Measurements from ENCODE around the gene ETF1. TPM values are rescaled to one million over a fixed set of nuclear protein-coding genes. Genes with fewer than 3 reads are reported as not detected.
A peak's percentile ranks its signal among the peaks of the same experiment; 100 is the strongest.

Gene ETF1
- polyA plus RNA-seq, 3 donors, result 34.8 to 71.4 (median 61.6) TPM

DNA sequence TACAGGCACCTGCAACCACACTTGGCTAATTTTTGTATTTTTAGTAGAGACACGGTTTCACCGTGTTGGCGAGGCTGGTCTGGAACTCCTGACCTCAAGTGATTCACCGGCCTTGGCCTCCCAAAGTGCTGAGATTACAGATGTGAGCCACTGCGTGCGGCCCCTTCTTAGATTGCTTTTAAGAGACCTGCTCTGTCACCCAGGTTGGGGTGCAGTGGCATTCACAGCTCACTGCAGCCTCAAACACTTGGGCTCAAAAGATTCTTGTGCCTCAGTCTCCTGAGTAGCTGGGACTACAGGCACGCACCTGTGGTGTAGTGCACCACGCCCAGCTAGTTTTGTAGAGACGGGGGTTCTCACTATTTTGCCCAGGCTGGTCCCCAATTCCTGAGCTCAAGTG lies 21.2 kb upstream of the ETF1 start:
- intact Hi-C loops (cut with micrococcal nuclease), result no loop called here
- H3K27ac Mint-ChIP-seq, result no peak overlapping the region
- DNase-seq, result no peak

DNA sequence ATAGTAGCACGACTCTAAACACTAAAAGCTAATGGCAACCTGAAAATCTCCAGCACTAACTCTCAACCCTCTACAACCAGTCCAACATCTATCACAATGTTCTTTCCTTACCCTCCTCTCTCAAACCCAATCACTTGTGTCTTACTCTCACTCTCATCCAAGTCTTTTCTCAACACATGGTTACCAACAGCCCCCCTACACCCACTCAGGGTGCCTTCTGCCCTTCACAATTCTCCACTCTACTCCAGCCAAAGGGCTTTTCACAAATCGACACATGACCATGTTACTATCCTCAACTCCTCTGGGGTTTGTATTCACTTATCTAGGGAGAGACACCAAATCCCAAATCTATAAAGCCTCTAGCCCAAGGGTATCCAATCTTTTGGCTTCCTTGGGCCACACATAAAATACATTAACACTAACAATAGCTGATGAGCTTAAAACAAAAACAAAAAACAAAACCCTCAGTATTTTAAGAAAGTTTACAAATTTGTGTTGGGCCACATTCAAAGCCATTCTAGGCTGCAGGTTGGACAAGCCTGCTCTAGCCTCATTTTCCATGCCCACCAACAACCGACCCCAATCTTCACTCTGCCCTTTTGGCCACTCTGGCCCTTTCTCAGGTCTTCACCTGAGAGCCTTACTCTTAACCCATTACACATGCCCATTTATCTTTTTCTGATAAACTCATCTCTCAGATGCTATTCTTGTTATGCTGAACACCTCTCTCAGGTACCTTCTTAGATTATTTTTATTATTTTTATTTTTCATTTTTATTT lies 20.5 kb upstream of the ETF1 start:
- WGBS (ENCODE audit: insufficient coverage), result 92% methylated on average over 2 of the region's 3 CpGs
- Mint-ChIP-seq H3K27me3 (ENCODE audit: low read depth in 3 of 3) (no peaks in the 10 kb centered on the region), H3K27ac (peak overlapping the region in 3 of 7 donors; percentile 33 to 68 (median 33)), H3K4me3 (no peak overlapping the region), H3K36me3 (peaks cover 85 to 97% of the 10 kb centered on the region in 2 donors), H3K9me3 (no peaks in the 10 kb centered on the region), H3K4me1 (no peaks in the 10 kb centered on the region)
- peaks cover 90 to 99% of the 10 kb centered on the region in 2 donors for H3K36me3 ChIP-seq (replicated peaks in 1 of 2; ENCODE audit: control insufficient read depth in 1 of 2, insufficient read depth in 2 of 2, low read length in 2 of 2)
- H3K9me3 ChIP-seq (replicated peaks in 1 of 2; ENCODE audit: control insufficient read depth in 1 of 2, insufficient read depth in 1 of 2, low read length in 2 of 2), result no peaks in the 10 kb centered on the region
- DNase-seq, result no peak
- no peaks in the 10 kb centered on the region for H3K27me3 ChIP-seq (ENCODE audit: control insufficient read depth in 2 of 2, insufficient read depth in 2 of 2, low read length in 2 of 2)
- H3K4me3 ChIP-seq (replicated peaks in 1 of 3; ENCODE audit: low read depth in 2 of 3, low read length in 3 of 3), result no peak overlapping the region
- H2AFZ ChIP-seq (ENCODE audit: insufficient read depth, low read depth, low read length, poor library complexity, severe bottlenecking), result no peak overlapping the region
- no peak overlapping the region for H3K4me2 ChIP-seq (replicated peaks; ENCODE audit: extremely low read depth, low read length, poor library complexity, severe bottlenecking)
- TF ChIP-seq, protein P1, sequence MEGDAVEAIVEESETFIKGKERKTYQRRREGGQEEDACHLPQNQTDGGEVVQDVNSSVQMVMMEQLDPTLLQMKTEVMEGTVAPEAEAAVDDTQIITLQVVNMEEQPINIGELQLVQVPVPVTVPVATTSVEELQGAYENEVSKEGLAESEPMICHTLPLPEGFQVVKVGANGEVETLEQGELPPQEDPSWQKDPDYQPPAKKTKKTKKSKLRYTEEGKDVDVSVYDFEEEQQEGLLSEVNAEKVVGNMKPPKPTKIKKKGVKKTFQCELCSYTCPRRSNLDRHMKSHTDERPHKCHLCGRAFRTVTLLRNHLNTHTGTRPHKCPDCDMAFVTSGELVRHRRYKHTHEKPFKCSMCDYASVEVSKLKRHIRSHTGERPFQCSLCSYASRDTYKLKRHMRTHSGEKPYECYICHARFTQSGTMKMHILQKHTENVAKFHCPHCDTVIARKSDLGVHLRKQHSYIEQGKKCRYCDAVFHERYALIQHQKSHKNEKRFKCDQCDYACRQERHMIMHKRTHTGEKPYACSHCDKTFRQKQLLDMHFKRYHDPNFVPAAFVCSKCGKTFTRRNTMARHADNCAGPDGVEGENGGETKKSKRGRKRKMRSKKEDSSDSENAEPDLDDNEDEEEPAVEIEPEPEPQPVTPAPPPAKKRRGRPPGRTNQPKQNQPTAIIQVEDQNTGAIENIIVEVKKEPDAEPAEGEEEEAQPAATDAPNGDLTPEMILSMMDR (IDR thresholded peaks at IDR 0.05), result no peak
- peaks cover 46% of the 10 kb centered on the region for H3K79me2 ChIP-seq (ENCODE audit: insufficient read depth, low read length)
- peak overlapping the region in 1 of 2 donors; percentile 6 for H3K27ac ChIP-seq (ENCODE audit: low read depth in 1 of 2, low read length in 2 of 2)
- peaks cover 78% of the 10 kb centered on the region for H4K20me1 ChIP-seq (ENCODE audit: insufficient read depth, low read length)
- intact Hi-C loops (cut with micrococcal nuclease), result no loop called here
- no peak overlapping the region for H3K9ac ChIP-seq (ENCODE audit: insufficient read depth, low read length, poor library complexity, severe bottlenecking)
- no peaks in the 10 kb centered on the region for H3K4me1 ChIP-seq (ENCODE audit: control insufficient read depth in 1 of 2, insufficient read depth in 2 of 2, low read length in 2 of 2)

More for the DNA sequence above, 21.2 kb upstream of the ETF1 start:
- peaks cover 90 to 99% of the 10 kb centered on the region in 2 donors for H3K36me3 ChIP-seq (replicated peaks in 1 of 2; ENCODE audit: control insufficient read depth in 1 of 2, insufficient read depth in 2 of 2, low read length in 2 of 2)
- peaks cover 46% of the 10 kb centered on the region for H3K79me2 ChIP-seq (ENCODE audit: insufficient read depth, low read length)
- H2AFZ ChIP-seq (ENCODE audit: insufficient read depth, low read depth, low read length, poor library complexity, severe bottlenecking), result no peak overlapping the region
- no peaks in the 10 kb centered on the region for H3K9me3 ChIP-seq (replicated peaks in 1 of 2; ENCODE audit: control insufficient read depth in 1 of 2, insufficient read depth in 1 of 2, low read length in 2 of 2)
- H3K4me1 Mint-ChIP-seq, result no peaks in the 10 kb centered on the region
- no peak overlapping the region for H3K4me2 ChIP-seq (replicated peaks; ENCODE audit: extremely low read depth, low read length, poor library complexity, severe bottlenecking)
- H3K9me3 Mint-ChIP-seq, result no peaks in the 10 kb centered on the region
- H4K20me1 ChIP-seq (ENCODE audit: insufficient read depth, low read length), result peaks cover 78% of the 10 kb centered on the region
- no peaks in the 10 kb centered on the region for H3K27me3 Mint-ChIP-seq (ENCODE audit: low read depth in 3 of 3)
- no peaks in the 10 kb centered on the region for H3K4me1 ChIP-seq (ENCODE audit: control insufficient read depth in 1 of 2, insufficient read depth in 2 of 2, low read length in 2 of 2)
- WGBS (ENCODE audit: insufficient coverage), result 100% methylated on average over 6 of the region's 9 CpGs
- no peak overlapping the region for H3K4me3 ChIP-seq (replicated peaks in 1 of 3; ENCODE audit: low read depth in 2 of 3, low read length in 3 of 3)
- H3K36me3 Mint-ChIP-seq, result peaks cover 85 to 97% of the 10 kb centered on the region in 2 donors
- no peaks in the 10 kb centered on the region for H3K27me3 ChIP-seq (ENCODE audit: control insufficient read depth in 2 of 2, insufficient read depth in 2 of 2, low read length in 2 of 2)
- no peak overlapping the region for H3K27ac ChIP-seq (ENCODE audit: low read depth in 1 of 2, low read length in 2 of 2)
- no peak overlapping the region for H3K4me3 Mint-ChIP-seq
- no peak overlapping the region for H3K9ac ChIP-seq (ENCODE audit: insufficient read depth, low read length, poor library complexity, severe bottlenecking)
- TF ChIP-seq, protein P1 (IDR thresholded peaks at IDR 0.05), result no peak
